HepG2 (cell line): ENCODE results near the gene ZBTB32. TPM values are rescaled to one million over a fixed set of nuclear protein-coding genes. Genes with fewer than 3 reads are reported as not detected.

Source experiments
- FOXA3 ChIP-seq: IDR thresholded peaks from 2 replicates; pipeline ENCODE4 v1.6.1; 2016; ENCODE audit warnings: missing genetic modification reagents, missing compliant biosample characterization
- HMGXB4 ChIP-seq, 2 experiments: sonication (generic) in 1 of 2; formaldehyde crosslinking in 1 of 2; IDR thresholded peaks; 2 replicates each; pipeline versions ENCODE4 v1.4.0 to v1.6.1; 2018 to 2020; ENCODE audit warnings: missing genetic modification reagents in 2 of 2, borderline replicate concordance in 1 of 2, low read depth in 1 of 2, mild to moderate bottlenecking in 1 of 2, missing biosample characterization in 1 of 2
- KDM2A ChIP-seq: sonication (generic); formaldehyde crosslinking; IDR thresholded peaks from 2 replicates; pipeline ENCODE4 v1.4.0; 2020; ENCODE audit warnings: low read depth, missing genetic modification reagents, borderline replicate concordance
- MIXL1 ChIP-seq: IDR thresholded peaks from 2 replicates; pipeline ENCODE4 v1.6.1; 2016
- ZNF251 ChIP-seq: sonication (generic); formaldehyde crosslinking; IDR thresholded peaks from 2 replicates; pipeline ENCODE4 v1.9.0; 2021; ENCODE audit warnings: mild to moderate bottlenecking, missing genetic modification reagents
- ZNF281 ChIP-seq: sonication (generic); formaldehyde crosslinking; IDR thresholded peaks from 2 replicates; pipeline ENCODE4 v1.4.0; 2020; ENCODE audit warnings: missing genetic modification reagents, borderline replicate concordance
- ZNF329 ChIP-seq: sonication (generic); formaldehyde crosslinking; IDR thresholded peaks from 2 replicates; pipeline ENCODE4 v1.9.0; 2021; ENCODE audit warnings: low read depth, mild to moderate bottlenecking, missing genetic modification reagents
- ZNF660 ChIP-seq: sonication (generic); formaldehyde crosslinking; IDR thresholded peaks from 2 replicates; pipeline ENCODE4 v1.5.1; 2020; ENCODE audit warnings: mild to moderate bottlenecking, low read depth, missing genetic modification reagents, borderline replicate concordance
- ZNF746 ChIP-seq: sonication (generic); formaldehyde crosslinking; IDR thresholded peaks from 2 replicates; pipeline ENCODE4 v1.8.0; 2022; ENCODE audit warnings: mild to moderate bottlenecking, missing genetic modification reagents
- ZSCAN25 ChIP-seq: sonication (generic); formaldehyde crosslinking; IDR thresholded peaks from 2 replicates; pipeline ENCODE4 v1.8.0; 2022; ENCODE audit warnings: mild to moderate bottlenecking, missing genetic modification reagents
- polyA plus RNA-seq, 8 experiments: library from polyadenylated mRNA; depleted of rRNA in 3 of 8; stranded (reverse) in 7 of 8; unstranded in 1 of 8; fragments of >200 nt; fragmentation: Illumina TruSeq in 4 of 8; extraction: Trizol in 4 of 8; gene quantifications; 2 replicates each; pipeline versions ENCODE4 v1.2.1 to v1.2.3, GENCODE V29; 2011 to 2016; ENCODE audit warnings: low read depth in 4 of 8, missing spikeins in 1 of 8, mixed read lengths in 1 of 8; ENCODE audit not compliant: insufficient read depth in 1 of 8
- total RNA-seq, 5 experiments: library from RNA; depleted of rRNA; stranded (reverse); fragments of >200 nt; fragmentation: Illumina TruSeq; extraction: Trizol; gene quantifications; 2 replicates each; pipeline ENCODE4 v1.2.3, GENCODE V29; 2016; ENCODE audit warnings: low read depth in 1 of 5
- TF ChIP-seq, protein P1 (sequence below): IDR thresholded peaks from 2 replicates; pipeline ENCODE4 v1.6.1; 2016; ENCODE audit warnings: low read depth, borderline replicate concordance
- TF ChIP-seq, protein P2 (sequence below), 2 experiments: sonication (generic) in 1 of 2; formaldehyde crosslinking in 1 of 2; IDR thresholded peaks; 2 replicates each; pipeline versions ENCODE4 v1.5.1 to v1.6.1; 2011 to 2020; ENCODE audit warnings: borderline replicate concordance in 1 of 2, low read depth in 1 of 2, low read length in 1 of 2, mild to moderate bottlenecking in 1 of 2, missing genetic modification reagents in 1 of 2, moderate library complexity in 1 of 2
- TF ChIP-seq, protein P3 (sequence below): IDR thresholded peaks from 2 replicates; pipeline ENCODE4 v1.6.1; 2018; ENCODE audit warnings: missing genetic modification reagents
- TF ChIP-seq, protein P4 (sequence below): sonication (generic); formaldehyde crosslinking; IDR thresholded peaks from 2 replicates; pipeline ENCODE4 v1.4.0; 2020; ENCODE audit warnings: missing genetic modification reagents

Gene ZBTB32
- total and polyA plus RNA-seq, 2 of the 13 experiments (the other 11 are each of a cell fraction or from before 2014, with no cell fraction given): not detected

DNA sequence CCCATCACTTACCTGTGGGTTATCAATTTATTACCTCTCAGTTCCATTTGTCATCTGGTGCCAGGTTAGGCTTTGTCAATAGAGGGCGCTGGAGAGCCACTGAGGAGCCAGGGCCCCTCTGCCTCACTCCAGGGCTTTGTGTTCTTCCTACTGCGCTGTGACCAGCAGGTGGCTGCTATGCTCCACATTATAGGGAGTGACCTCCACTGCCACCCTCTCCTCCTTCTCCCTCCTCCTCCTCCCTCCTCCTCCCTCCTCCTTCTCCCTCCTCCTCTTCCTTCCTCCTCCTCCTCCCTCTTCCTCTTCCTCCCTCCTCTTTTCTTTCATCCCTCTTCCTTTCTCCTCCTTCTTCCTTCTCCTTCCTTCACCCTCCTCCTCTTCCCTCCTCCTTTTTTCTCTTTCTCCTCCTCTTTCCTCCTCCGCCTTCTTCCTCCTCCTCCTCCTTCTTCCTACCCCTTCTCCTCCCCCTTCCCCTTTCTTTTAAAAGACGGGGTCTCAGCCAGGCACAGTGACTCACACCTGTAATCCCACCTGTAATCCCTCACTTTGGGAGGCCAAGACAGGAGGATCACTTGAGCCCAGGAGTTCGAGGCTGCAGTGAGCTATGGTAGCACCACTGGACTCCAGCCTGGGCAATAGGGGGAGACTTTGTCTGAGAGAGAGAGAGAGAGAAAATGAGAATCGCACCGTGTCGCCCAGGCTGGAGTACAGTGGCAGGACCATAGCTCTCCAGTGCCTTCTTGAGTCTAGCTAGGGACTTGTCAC lies 10.3 kb upstream of the ZBTB32 start (continued):
- TF ChIP-seq HMGXB4 (CRISPR knock-in tag; IDR thresholded peaks at IDR 0.05; ENCODE audit: borderline replicate concordance in 1 of 2, low read depth in 1 of 2) (peak; percentile 87 to 94), MIXL1 (CRISPR knock-in tag) (0 out of 2 replicates have a peak, but pooled peaks have one; percentile 34), ZNF746 (CRISPR knock-in tag) (0 out of 2 replicates have a peak, but pooled peaks have one; percentile 55), ZSCAN25 (CRISPR knock-in tag) (peak; percentile 81), KDM2A (CRISPR knock-in tag) (peak; percentile 75; the same call in 1 of the 2 replicates), ZNF329 (no peak), ZNF251 (no peak), FOXA3 (CRISPR knock-in tag) (peak; percentile 68), ZNF281 (CRISPR knock-in tag) (no peak), ZNF660 (CRISPR knock-in tag) (no peak)
- TF ChIP-seq, protein P1, sequence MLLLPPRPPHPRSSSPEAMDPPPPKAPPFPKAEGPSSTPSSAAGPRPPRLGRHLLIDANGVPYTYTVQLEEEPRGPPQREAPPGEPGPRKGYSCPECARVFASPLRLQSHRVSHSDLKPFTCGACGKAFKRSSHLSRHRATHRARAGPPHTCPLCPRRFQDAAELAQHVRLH: peak; percentile 70; the same call in 1 of the 2 replicates
- TF ChIP-seq, protein P2, sequence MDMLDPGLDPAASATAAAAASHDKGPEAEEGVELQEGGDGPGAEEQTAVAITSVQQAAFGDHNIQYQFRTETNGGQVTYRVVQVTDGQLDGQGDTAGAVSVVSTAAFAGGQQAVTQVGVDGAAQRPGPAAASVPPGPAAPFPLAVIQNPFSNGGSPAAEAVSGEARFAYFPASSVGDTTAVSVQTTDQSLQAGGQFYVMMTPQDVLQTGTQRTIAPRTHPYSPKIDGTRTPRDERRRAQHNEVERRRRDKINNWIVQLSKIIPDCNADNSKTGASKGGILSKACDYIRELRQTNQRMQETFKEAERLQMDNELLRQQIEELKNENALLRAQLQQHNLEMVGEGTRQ (IDR thresholded peaks at IDR 0.05; ENCODE audit: low read depth, low read length): no peak
- TF ChIP-seq, protein P2 (CRISPR knock-in tag; IDR thresholded peaks at IDR 0.05; ENCODE audit: borderline replicate concordance): no peak
- TF ChIP-seq, protein P3, sequence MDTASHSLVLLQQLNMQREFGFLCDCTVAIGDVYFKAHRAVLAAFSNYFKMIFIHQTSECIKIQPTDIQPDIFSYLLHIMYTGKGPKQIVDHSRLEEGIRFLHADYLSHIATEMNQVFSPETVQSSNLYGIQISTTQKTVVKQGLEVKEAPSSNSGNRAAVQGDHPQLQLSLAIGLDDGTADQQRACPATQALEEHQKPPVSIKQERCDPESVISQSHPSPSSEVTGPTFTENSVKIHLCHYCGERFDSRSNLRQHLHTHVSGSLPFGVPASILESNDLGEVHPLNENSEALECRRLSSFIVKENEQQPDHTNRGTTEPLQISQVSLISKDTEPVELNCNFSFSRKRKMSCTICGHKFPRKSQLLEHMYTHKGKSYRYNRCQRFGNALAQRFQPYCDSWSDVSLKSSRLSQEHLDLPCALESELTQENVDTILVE (CRISPR knock-in tag): 0 out of 2 replicates have a peak, but pooled peaks have one; percentile 39
- TF ChIP-seq, protein P4, sequence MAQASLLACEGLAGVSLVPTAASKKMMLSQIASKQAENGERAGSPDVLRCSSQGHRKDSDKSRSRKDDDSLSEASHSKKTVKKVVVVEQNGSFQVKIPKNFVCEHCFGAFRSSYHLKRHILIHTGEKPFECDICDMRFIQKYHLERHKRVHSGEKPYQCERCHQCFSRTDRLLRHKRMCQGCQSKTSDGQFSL (CRISPR knock-in tag): no peak
